ENCODE data around the gene CLASP2. TPM values are rescaled to one million over a fixed set of nuclear protein-coding genes. Genes with fewer than 3 reads are reported as not detected.
"Not testable (repeated sequence)": the region's sequence is repeated elsewhere in the genome, so short reads cannot be mapped to it uniquely, and the experiment has no call there.

The CLASP2 gene
- total RNA-seq, 2 donors from 2014 or later: 73.8 to 82.3 TPM

GRCh38 chr3:33474896-33475295 is 243.2 kb downstream of the CLASP2 start:
- DNase-seq (ENCODE audit: low spot score) (no peak), ATAC-seq (no peak)
- H3K36me3 Mint-ChIP-seq: no peaks in the 10 kb centered on the region
- H3K9me3 Mint-ChIP-seq: no peaks in the 10 kb centered on the region
- no peaks in the 10 kb centered on the region for H3K27me3 Mint-ChIP-seq
- no peak overlapping the region for H3K4me3 Mint-ChIP-seq
- no peak overlapping the region for H3K27ac Mint-ChIP-seq
- H3K4me1 Mint-ChIP-seq (ENCODE audit: low read depth in 2 of 2): no peaks in the 10 kb centered on the region

- DNase-seq (ENCODE audit: low spot score) (no peak), ATAC-seq (no peak)
- H3K36me3 Mint-ChIP-seq: no peaks in the 10 kb centered on the region
- no peak overlapping the region for H3K4me3 Mint-ChIP-seq
- no peaks in the 10 kb centered on the region for H3K27me3 Mint-ChIP-seq
- no peaks in the 10 kb centered on the region for H3K9me3 Mint-ChIP-seq
- no peak overlapping the region for H3K27ac Mint-ChIP-seq
- H3K4me1 Mint-ChIP-seq (ENCODE audit: low read depth in 2 of 2): no peaks in the 10 kb centered on the region
Measured at GRCh38 chr3:33473813-33474212, 244.2 kb downstream of the CLASP2 start.

- no peaks in the 10 kb centered on the region for H3K4me1 Mint-ChIP-seq (ENCODE audit: low read depth in 2 of 2)
- ATAC-seq (no peak), DNase-seq (ENCODE audit: low spot score) (no peak)
- no peak overlapping the region for H3K4me3 Mint-ChIP-seq
- no peaks in the 10 kb centered on the region for H3K27me3 Mint-ChIP-seq
- peaks cover 3% of the 10 kb centered on the region for H3K9me3 Mint-ChIP-seq
- no peaks in the 10 kb centered on the region for H3K36me3 Mint-ChIP-seq
- no peak overlapping the region for H3K27ac Mint-ChIP-seq
Measured at GRCh38 chr3:33467786-33468185, 250.3 kb downstream of the CLASP2 start.

GRCh38 chr3:33461097-33461496 is 257.0 kb downstream of the CLASP2 start:
- Mint-ChIP-seq H3K4me1 (ENCODE audit: low read depth in 2 of 2) (no peaks in the 10 kb centered on the region), H3K4me3 (no peak overlapping the region), H3K27me3 (no peaks in the 10 kb centered on the region)

GRCh38 chr3:33459577-33459976 is 258.5 kb downstream of the CLASP2 start:
- H3K27ac Mint-ChIP-seq: not testable (repeated sequence)
- H3K9me3 Mint-ChIP-seq: peaks cover 10% of the 10 kb centered on the region

More at GRCh38 chr3:33461097-33461496, 257.0 kb downstream of the CLASP2 start:
- DNase-seq (ENCODE audit: low spot score) (no peak), ATAC-seq (no peak)
- Mint-ChIP-seq H3K9me3 (peaks cover 11% of the 10 kb centered on the region), H3K27ac (no peak overlapping the region), H3K36me3 (peaks cover 17% of the 10 kb centered on the region)

GRCh38 chr3:33458446-33458845 is 259.6 kb downstream of the CLASP2 start:
- no peak overlapping the region for H3K27ac Mint-ChIP-seq
- H3K4me1 Mint-ChIP-seq (ENCODE audit: low read depth in 2 of 2): peaks cover 0 to 7% of the 10 kb centered on the region in 2 donors
- H3K4me3 Mint-ChIP-seq: no peak overlapping the region
- ATAC-seq: no peak
- no peaks in the 10 kb centered on the region for H3K27me3 Mint-ChIP-seq
- H3K36me3 Mint-ChIP-seq: peaks cover 17% of the 10 kb centered on the region
- peaks cover 7% of the 10 kb centered on the region for H3K9me3 Mint-ChIP-seq
- no peak for DNase-seq (ENCODE audit: low spot score)

More at GRCh38 chr3:33459577-33459976, 258.5 kb downstream of the CLASP2 start:
- H3K27me3 Mint-ChIP-seq; ATAC-seq; H3K4me3 Mint-ChIP-seq; DNase-seq (ENCODE audit: low spot score); H3K4me1 Mint-ChIP-seq (ENCODE audit: low read depth in 2 of 2): not testable (repeated sequence)
- peaks cover 17% of the 10 kb centered on the region for H3K36me3 Mint-ChIP-seq

GRCh38 chr3:33456756-33457155 is 261.3 kb downstream of the CLASP2 start:
- H3K27me3 Mint-ChIP-seq: no peaks in the 10 kb centered on the region
- ATAC-seq (no peak), DNase-seq (ENCODE audit: low spot score) (no peak)
- no peak overlapping the region for H3K27ac Mint-ChIP-seq
- H3K4me3 Mint-ChIP-seq: no peak overlapping the region
- H3K9me3 Mint-ChIP-seq: peaks cover 3% of the 10 kb centered on the region
- H3K4me1 Mint-ChIP-seq (ENCODE audit: low read depth in 2 of 2): peaks cover 0 to 9% of the 10 kb centered on the region in 2 donors
- H3K36me3 Mint-ChIP-seq: peaks cover 10% of the 10 kb centered on the region

- no peak for DNase-seq (ENCODE audit: low spot score)
- no peaks in the 10 kb centered on the region for H3K9me3 Mint-ChIP-seq
- ATAC-seq: no peak
Measured at GRCh38 chr3:33453331-33453761, 264.7 kb downstream of the CLASP2 start.

GRCh38 chr3:33451994-33452393 is 266.1 kb downstream of the CLASP2 start:
- not testable (repeated sequence) for DNase-seq (ENCODE audit: low spot score); H3K27me3 Mint-ChIP-seq; H3K36me3 Mint-ChIP-seq; H3K9me3 Mint-ChIP-seq; H3K4me3 Mint-ChIP-seq; H3K27ac Mint-ChIP-seq; ATAC-seq
- H3K4me1 Mint-ChIP-seq (ENCODE audit: low read depth in 2 of 2): peaks cover 0 to 17% of the 10 kb centered on the region in 2 donors

More at GRCh38 chr3:33453331-33453761, 264.7 kb downstream of the CLASP2 start:
- Mint-ChIP-seq H3K36me3 (no peaks in the 10 kb centered on the region), H3K4me1 (ENCODE audit: low read depth in 2 of 2) (peaks cover 0 to 9% of the 10 kb centered on the region in 2 donors), H3K4me3 (no peak overlapping the region), H3K27me3 (no peaks in the 10 kb centered on the region), H3K27ac (no peak overlapping the region)

GRCh38 chr3:33447958-33448357 is 270.1 kb downstream of the CLASP2 start:
- Mint-ChIP-seq H3K27ac (no peak overlapping the region), H3K36me3 (no peaks in the 10 kb centered on the region), H3K27me3 (no peaks in the 10 kb centered on the region), H3K9me3 (no peaks in the 10 kb centered on the region), H3K4me1 (ENCODE audit: low read depth in 2 of 2) (peaks cover 0 to 18% of the 10 kb centered on the region in 2 donors), H3K4me3 (no peak overlapping the region)
- ATAC-seq (no peak), DNase-seq (ENCODE audit: low spot score) (no peak)

GRCh38 chr3:33447256-33447625 is 270.8 kb downstream of the CLASP2 start:
- not testable (repeated sequence) for H3K27me3 Mint-ChIP-seq
- H3K4me3 Mint-ChIP-seq: peak overlapping the region; percentile 86

More at GRCh38 chr3:33447256-33447625, 270.8 kb downstream of the CLASP2 start:
- Mint-ChIP-seq H3K27ac (peak overlapping the region in 1 of 2 donors; percentile 51), H3K4me1 (ENCODE audit: low read depth in 2 of 2) (peaks cover 2 to 18% of the 10 kb centered on the region in 2 donors)
- not testable (repeated sequence) for H3K9me3 Mint-ChIP-seq; H3K36me3 Mint-ChIP-seq; DNase-seq (ENCODE audit: low spot score); ATAC-seq

Other genes starting within 250 kb of the CLASP2 start
- 100 to 1,000 TPM; 180 to 197 TPM for gene PDCD6IP, start 80.4 kb upstream of the CLASP2 start, total RNA-seq

Measured in natural killer cell treated with Interleukin-12 subunit alpha and Interleukin-12 subunit beta and Interleukin-15 and Interleukin-18, amount 100 ng/mL, for 72 hours (primary cell).